ENCODE measurements around the gene TRPC3. TPM values are rescaled to one million over a fixed set of nuclear protein-coding genes. Genes with fewer than 3 reads are reported as not detected.
A peak's percentile ranks its signal among the peaks of the same experiment; 100 is the strongest.

Gene TRPC3
- total RNA-seq, 1 experiment from 2014 or later, result 0.05 TPM

DNA sequence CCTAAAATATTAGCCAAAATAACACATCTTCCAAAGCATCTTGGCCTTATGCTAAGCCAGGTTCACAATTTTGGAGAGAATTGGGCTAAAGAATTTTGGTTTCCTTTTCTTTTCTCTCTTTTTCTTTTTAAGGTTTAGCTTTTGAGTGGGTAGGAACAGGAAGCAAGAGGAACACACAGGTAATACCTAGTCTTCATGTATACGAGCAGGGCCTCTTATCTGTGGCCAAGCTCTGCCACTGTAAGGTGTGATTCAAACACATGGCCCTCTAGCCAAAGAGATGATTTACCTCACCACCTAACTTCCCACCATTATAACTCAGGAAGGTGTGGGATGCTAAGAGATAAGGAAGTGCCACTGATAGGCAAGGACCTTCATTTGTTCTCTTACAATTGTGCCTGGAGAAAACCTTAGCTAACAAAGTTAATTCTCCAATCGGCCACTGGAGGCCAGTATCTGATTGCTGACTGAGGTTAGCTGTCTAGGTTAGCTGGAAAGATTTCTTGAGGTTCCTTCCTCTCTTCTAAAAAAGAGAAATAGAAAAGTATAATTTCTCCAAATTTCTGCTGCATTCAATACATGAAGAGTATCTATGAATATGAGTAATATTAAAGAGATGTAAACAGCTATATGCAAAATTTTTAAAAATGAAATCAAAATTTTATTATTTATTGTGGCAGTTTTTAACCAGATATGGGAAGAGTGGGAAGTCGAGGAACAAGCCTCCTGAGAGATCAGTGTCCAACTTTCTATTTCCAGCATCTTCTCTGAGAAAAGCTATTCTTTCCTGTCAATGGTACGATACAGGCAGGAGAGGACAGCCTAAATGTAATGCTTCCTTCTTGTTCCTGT, 51.5 kb downstream of the TRPC3 start:
- in situ Hi-C loops (cut with HindIII; ENCODE audit: low pct_unique_long_range_greater_than_20kb, low sequenced_read_pairs), result no loop called here
- DNase-seq (ENCODE audit: low read depth, low spot score), result peak; percentile 68

- in situ Hi-C loops (cut with HindIII; ENCODE audit: low pct_unique_long_range_greater_than_20kb, low sequenced_read_pairs), result no loop called here
- DNase-seq (ENCODE audit: low read depth, low spot score), result no peak
These were observed 53.7 kb downstream of the TRPC3 start for GRCh38 chr4:121898150-121898549.

DNA sequence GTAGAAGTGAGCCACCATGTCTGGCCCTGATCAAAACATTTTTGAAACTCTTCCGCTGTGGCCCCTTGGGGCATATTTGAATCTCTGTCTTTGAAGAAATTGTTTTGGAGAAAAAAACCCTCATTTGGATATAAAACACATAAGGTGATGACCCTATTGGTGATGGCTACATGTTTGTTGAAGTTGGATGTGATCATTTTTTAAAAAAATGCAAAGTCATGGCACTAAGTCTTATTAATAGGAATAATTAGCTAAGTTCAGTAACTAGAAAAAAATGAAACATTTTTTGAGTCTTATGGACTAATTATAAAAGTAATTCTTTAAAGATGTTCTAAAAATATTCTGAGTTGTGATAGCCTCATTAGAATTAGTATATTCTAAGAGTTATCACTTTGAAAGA, 63.7 kb downstream of the TRPC3 start:
- no peak for DNase-seq (ENCODE audit: low read depth, low spot score)
- in situ Hi-C loops (cut with HindIII; ENCODE audit: low pct_unique_long_range_greater_than_20kb, low sequenced_read_pairs), result no loop called here

- no peak for DNase-seq (ENCODE audit: low read depth, low spot score)
- in situ Hi-C loops (cut with HindIII; ENCODE audit: low pct_unique_long_range_greater_than_20kb, low sequenced_read_pairs), result no loop called here
These were observed 66.7 kb downstream of the TRPC3 start for GRCh38 chr4:121885115-121885514.

DNA sequence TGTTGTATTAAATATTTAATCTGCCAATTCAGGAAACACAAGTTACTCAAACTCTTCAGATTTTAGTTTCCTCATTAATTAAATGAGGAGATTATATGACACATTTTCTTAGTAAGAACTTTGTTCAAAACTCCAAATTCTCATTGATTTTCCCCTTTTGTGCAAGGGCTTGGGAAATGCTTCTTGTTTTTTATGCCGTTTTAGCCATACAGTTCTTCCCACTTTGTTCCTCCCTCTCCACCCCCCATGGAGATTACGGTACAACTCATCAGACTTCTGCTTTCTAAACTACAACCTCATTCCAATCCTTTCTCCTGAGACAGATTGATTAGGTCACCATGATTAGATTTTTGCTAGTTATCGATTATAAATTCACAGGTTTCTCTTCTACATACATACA, 70.7 kb downstream of the TRPC3 start:
- no peak for DNase-seq (ENCODE audit: low read depth, low spot score)
- in situ Hi-C loops (cut with HindIII; ENCODE audit: low pct_unique_long_range_greater_than_20kb, low sequenced_read_pairs), result no loop called here

DNA sequence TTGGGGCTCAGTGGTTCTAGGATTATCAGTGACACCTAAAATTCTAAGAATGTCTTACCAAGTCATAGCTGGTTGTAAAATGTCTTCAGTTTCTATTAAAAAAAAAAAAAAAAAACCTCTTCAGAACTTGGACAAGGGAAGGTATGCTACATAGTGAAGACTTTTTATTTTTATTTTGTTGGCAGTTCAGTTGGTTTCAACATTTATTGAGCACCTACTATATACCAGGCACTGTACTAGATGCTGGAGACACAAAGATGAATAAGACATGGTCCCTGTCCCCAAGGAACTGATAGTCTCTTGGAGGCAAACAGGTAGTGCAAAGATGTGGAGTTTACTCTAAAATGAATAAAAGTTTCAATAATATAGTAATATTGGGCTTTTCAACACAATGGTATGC, 72.7 kb downstream of the TRPC3 start:
- in situ Hi-C loops (cut with HindIII; ENCODE audit: low pct_unique_long_range_greater_than_20kb, low sequenced_read_pairs), result no loop called here
- no peak for DNase-seq (ENCODE audit: low read depth, low spot score)

GRCh38 chr4:121877041-121877773, 74.7 kb downstream of the TRPC3 start:
- in situ Hi-C loops (cut with HindIII; ENCODE audit: low pct_unique_long_range_greater_than_20kb, low sequenced_read_pairs), result no loop called here
- DNase-seq (ENCODE audit: low read depth, low spot score), result no peak

- in situ Hi-C loops (cut with HindIII; ENCODE audit: low pct_unique_long_range_greater_than_20kb, low sequenced_read_pairs), result no loop called here
- no peak for DNase-seq (ENCODE audit: low read depth, low spot score)
These were observed 75.8 kb downstream of the TRPC3 start for GRCh38 chr4:121876070-121876469.

GRCh38 chr4:121875652-121876051, 76.2 kb downstream of the TRPC3 start:
- no peak for DNase-seq (ENCODE audit: low read depth, low spot score)
- in situ Hi-C loops (cut with HindIII; ENCODE audit: low pct_unique_long_range_greater_than_20kb, low sequenced_read_pairs), result no loop called here

DNA sequence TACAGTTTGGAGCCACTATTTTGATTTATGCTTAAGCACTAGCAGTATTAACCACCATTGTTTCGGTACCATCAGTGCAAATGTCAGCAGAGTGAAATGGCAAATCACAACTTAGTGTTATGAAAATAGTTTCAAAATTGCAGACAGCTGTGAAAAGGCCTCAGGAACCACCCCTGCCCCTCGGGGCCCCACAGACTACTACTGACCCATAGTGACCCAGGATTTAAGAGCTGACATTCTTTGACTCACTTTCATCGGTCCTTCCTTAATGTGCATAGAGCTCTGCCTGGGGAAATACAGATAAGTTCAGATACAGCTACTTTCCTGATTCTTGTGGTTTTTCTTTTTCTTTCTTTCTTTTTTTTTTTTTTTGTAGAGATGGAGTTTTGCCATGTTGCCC, 78.3 kb downstream of the TRPC3 start:
- in situ Hi-C loops (cut with HindIII; ENCODE audit: low pct_unique_long_range_greater_than_20kb, low sequenced_read_pairs), result no loop called here
- no peak for DNase-seq (ENCODE audit: low read depth, low spot score)

DNA sequence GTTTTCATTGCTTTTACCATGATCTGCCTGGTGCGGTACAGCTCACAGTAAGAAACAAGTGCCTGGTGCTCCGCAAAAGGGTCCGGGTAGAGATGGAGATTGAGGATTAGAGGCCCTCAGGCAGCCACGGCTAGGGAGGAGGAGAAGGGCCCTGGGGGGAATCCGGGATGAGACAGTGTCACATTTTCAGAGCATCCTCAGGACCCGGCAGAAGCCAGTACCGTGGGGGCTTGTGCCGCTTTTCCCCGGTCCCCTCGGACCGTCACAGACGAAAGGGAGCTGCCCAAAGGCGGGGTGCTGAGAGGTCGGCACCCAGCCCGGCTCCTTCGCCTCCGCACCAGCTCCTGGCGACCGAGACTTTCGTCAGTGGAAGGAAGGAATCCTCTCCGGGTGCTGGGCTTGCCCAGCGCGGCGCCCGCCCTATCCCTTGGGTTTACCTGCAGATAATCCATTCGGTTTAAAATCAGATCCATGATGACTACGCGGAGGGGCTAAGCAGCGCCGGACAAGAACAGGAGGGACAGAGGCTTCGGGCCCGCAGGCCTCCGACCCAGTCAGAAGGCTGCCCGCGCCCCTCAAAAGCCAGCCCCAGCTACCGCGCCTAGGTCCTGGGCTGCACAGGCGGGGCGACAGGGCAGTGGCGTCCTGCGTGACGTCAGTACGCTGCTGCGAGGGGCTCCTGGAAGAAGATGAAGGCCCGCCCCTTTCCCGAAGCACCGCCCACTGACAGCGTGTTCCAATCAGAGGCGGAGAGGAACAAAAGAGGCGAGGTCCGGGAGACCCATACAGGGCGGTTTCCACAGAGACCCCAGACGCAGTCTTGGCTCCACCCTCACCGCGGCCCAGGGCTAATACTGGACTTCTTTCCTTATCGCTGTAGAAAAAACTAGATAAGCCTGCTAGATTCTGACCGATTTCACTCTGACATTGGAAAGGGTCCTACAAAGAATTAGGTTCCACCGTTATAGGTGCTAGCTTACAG, 81.7 kb downstream of the TRPC3 start, which contains the start of gene BBS7:
Gene BBS7 (minus strand): TSS at position 634 of the 982 bp plus-strand sequence. CDS start 161 bp downstream, at position 473.
- peak; percentile 96 for DNase-seq (ENCODE audit: low read depth, low spot score)
- in situ Hi-C loops (cut with HindIII; ENCODE audit: low pct_unique_long_range_greater_than_20kb, low sequenced_read_pairs), result no loop called here

DNA sequence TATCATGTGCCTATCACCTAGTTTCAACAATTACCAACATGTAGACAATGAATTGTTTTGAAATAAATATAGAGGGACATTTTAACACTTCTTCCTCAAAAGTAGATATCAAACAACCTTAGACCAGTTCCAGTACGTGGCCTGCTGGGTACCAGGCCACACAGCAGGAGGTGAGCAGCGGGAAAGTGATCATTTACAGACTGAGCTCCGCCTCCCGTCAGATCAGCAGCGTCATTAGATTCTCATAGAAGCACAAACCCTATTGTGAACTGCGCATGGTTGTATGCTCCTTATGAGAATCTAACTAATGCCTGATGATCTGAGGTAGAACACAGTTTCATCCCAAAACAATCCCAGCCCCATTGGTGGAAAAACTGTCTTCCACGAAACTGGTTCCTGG, 88.1 kb downstream of the TRPC3 start:
- in situ Hi-C loops (cut with HindIII; ENCODE audit: low pct_unique_long_range_greater_than_20kb, low sequenced_read_pairs), result no loop called here
- DNase-seq (ENCODE audit: low read depth, low spot score), result no peak

DNA sequence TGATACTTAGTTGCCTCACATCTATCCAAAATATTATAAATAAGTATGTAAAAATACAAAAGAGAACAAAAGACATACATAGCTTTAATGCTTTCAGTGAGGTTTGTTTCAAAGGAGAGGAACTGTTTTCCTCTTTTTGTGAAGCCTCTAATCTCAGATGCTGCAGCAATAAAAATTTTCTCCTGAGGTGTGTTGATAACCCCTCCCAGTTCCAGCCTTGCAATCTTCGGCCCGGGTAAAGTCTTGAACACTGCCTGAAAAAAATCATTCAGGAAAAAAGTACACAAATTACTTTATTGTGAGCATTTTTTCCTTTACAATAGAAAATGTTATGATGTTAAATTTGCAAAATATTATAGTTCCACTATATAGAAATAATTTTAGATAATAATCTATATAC, 90.4 kb downstream of the TRPC3 start:
- in situ Hi-C loops (cut with HindIII; ENCODE audit: low pct_unique_long_range_greater_than_20kb, low sequenced_read_pairs), result no loop called here
- no peak for DNase-seq (ENCODE audit: low read depth, low spot score)

- in situ Hi-C loops (cut with HindIII; ENCODE audit: low pct_unique_long_range_greater_than_20kb, low sequenced_read_pairs), result no loop called here
These were observed 91.7 kb downstream of the TRPC3 start for GRCh38 chr4:121860121-121860520.

GRCh38 chr4:121851354-121851753, 100.5 kb downstream of the TRPC3 start:
- DNase-seq (ENCODE audit: low read depth, low spot score), result no peak
- in situ Hi-C loops (cut with HindIII; ENCODE audit: low pct_unique_long_range_greater_than_20kb, low sequenced_read_pairs), result no loop called here

More at GRCh38 chr4:121860121-121860520, 91.7 kb downstream of the TRPC3 start:
- no peak for DNase-seq (ENCODE audit: low read depth, low spot score)

DNA sequence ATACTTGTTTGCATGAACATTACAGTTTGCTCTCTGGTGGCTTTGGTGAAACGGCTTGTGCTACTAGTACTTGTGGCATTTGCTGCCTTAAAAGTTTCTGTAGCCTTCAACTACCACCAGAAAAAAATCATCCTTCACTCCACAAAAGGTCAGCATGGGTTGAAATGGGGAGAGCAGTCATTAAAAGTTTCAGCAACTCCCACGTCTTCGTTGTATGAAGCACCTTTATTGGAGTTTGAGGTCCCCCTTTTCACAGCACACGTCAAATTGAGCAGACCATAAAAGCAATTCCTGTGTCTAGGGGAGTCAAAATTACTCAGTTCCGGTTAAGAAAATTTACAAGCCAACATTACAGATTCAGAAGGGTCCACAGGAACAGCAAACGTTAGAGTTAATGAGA, 105.2 kb downstream of the TRPC3 start:
- in situ Hi-C loops (cut with HindIII; ENCODE audit: low pct_unique_long_range_greater_than_20kb, low sequenced_read_pairs), result no loop called here
- DNase-seq (ENCODE audit: low read depth, low spot score), result no peak

- in situ Hi-C loops (cut with HindIII; ENCODE audit: low pct_unique_long_range_greater_than_20kb, low sequenced_read_pairs), result no loop called here
- no peak for DNase-seq (ENCODE audit: low read depth, low spot score)
These were observed 109.0 kb downstream of the TRPC3 start for GRCh38 chr4:121842862-121843261.

DNA sequence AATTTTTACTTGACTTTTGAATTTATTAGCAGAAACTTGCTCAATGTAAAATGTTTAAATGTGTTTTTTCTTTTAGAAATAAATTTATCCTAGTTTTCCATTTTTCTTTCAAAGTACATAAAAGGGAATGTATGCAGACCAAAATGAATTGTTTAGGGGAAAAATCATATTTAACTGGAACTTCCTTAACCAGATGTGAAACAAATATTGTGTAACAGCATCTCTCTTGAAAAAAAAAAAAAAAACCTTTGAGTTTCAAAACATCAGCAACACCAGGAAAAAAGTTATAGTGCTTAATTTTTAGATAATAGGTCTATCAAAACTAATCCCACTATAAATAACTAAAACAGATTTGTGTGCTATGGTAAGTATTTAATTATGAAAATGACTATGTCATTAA, 113.7 kb downstream of the TRPC3 start:
- DNase-seq (ENCODE audit: low read depth, low spot score), result no peak
- in situ Hi-C loops (cut with HindIII; ENCODE audit: low pct_unique_long_range_greater_than_20kb, low sequenced_read_pairs), result no loop called here
